Activated T-cell treated with anti-CD3 and anti-CD28 coated beads for 4 hours (primary cell): Measurements from ENCODE around the gene CCND2.

Source experiments
- DNase-seq: peaks from one replicate; pipeline ENCODE4 v3.0.0-alpha.2; 2020

Gene CCND2

GRCh38 chr12:4257442-4257841, 16.1 kb upstream of the CCND2 start:
- no peak for DNase-seq

DNA sequence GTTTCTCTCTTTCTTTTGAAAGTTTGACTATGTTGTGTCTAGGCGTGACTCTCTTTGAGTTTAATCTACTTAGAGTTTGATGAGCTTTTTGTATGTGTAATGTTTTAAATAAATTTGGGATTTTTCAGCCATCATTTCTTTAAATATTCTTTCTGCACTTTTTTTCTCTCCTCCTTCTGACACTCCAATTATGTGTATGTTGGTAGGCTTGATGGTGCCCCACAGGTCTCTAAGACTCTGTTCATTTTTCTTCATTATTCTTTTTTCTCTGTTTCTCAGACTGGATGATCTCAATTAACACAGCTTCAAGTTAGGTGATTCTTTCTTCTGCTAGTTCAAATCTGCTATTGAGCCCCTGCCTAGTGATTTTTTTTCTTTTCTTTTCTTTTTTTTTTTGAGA, 14.5 kb upstream of the CCND2 start:
- no peak for DNase-seq

DNA sequence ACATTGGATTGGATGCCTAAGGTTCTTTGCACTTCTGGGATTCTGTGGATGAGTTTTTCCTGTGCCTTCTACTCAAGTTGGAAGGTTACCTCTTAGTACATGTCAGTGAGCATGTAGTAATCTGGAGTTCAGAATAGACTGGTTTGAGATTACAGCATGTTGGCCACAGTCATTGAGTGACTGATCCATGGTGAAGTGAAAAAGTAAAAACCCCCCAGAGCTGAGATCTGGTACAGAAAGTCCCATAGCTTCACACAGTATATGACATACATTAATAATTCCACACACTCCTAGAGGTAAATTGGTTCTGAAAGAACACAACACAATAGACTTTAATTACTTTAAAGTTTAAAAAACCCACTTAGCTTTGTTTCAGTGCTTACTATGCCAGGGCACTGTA, 11.9 kb upstream of the CCND2 start:
- no peak for DNase-seq

GRCh38 chr12:4265280-4265679, 8.3 kb upstream of the CCND2 start:
- DNase-seq: no peak

GRCh38 chr12:4266990-4267389, 6.6 kb upstream of the CCND2 start:
- DNase-seq: no peak

GRCh38 chr12:4267704-4268328, 5.7 kb upstream of the CCND2 start:
- no peak for DNase-seq

GRCh38 chr12:4268329-4269181, 5.0 kb upstream of the CCND2 start:
- no peak for DNase-seq

- peak; percentile 97 for DNase-seq
Observed at GRCh38 chr12:4269279-4269991, 4.1 kb upstream of the CCND2 start.

- DNase-seq: no peak
Observed at GRCh38 chr12:4270016-4270830, 3.3 kb upstream of the CCND2 start.

GRCh38 chr12:4270831-4271716, 2.5 kb upstream of the CCND2 start:
- no peak for DNase-seq

DNA sequence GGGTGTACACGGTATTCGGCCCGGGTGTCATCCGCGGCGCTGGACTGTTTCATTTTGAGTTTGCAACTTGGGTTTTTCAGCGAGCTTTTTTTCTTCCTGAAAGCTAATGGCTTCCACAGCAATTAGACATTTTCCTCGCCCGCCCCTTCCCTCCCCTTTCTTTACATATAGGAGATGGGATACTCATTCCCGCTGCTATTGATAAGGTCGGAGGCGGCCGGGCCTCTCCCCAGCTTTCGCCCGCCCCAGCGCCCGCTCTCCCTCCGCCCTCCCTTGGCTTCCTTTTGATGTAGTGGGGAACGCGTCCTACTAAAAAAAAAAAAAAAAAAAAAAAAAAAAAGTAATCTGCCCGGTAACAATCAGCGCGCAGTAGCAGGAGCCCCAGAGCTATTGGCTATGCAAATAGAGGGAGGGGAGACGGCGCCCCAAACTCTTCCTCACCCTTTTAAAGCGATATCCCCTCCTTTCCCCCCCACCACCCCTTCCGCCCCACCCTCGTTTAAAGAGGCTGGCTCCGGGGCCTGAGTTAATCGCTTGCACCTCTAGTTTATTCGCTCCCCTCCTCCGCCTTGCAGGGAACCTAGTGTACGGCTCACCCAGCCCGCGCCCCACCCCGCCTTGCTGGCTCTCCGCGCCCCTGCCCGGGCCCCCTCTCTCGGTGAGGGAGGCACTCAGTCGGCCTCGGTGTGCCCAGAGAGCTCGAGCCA, 1.7 kb upstream of the CCND2 start:
- peak; percentile 84 for DNase-seq

GRCh38 chr12:4272424-4273272, 914 bp upstream of the CCND2 start:
- DNase-seq: peak; percentile 65

GRCh38 chr12:4273273-4273651, 300 bp upstream of the CCND2 start:
- DNase-seq: no peak

DNA sequence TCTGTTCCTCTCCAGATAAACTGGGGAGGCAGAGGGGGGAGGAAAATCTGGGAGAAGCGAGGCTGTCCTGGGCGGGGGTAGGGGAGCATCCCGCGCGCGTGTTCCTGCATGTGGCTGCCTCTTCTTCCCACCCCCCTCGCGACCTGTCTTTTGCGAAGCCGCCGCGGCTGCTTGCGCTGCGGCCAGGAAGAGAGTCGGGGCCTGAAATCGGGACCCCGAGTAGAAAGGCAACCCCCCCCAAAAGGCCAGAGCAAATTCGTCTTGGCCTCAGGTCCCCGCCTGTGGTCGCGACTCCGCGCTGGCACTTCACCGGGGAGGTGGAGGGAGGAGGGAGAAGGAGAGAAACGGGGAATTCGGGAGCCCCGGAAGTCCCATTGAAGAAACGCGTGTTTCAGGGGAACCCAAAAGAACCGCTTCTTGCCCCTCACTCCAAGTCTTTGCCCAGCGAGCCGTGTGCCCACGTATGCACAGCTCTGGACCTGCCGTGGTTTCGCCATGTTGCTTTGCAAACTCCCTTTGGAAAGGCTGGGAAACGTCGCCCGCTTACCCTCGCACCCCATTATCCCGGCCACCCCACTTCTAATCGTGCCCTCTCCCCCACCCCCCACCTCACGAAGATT, 944 bp downstream of the CCND2 start:
- no peak for DNase-seq

DNA sequence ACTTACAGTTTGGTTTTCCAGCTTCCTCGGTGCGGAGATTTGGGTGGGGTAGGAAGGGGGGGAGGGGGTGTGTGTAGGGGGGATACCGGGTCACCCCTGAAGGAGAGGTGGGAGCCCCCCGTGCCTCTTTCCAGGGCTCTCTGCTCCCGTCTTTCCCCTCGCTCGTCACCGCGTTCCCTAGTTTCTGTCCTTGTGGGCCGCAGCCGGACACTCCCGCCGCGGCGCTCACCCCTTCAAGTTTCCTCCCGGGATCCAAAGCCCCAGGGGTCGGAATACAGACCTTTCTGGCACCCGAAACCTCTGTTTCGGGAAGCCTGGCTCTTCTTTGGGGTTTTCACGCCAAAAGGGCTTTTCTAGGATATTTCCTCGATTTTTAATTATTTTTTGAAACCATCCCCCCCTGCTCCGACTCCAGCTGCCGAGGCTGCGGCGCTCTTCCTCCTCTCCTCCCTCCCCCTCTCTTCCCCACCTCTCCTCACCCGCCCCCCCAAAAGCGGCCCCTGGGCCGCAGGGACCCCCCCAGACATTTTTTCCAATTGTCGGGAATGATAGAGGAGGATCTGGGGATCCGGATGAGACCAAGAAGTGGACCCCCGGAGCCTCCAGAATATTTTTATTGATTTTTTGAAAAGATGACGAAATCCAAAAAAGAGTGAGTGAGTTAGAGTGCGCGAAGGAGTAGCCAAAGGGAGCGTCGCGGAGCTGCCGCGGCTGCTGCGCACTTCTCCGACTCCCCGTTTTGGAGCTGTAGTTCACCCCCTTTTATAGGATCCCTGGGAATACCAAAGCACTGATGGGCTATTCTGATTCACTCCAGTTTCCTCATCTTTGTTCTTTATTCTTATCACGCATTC, 1.7 kb downstream of the CCND2 start:
- DNase-seq: no peak

- no peak for DNase-seq
Observed at GRCh38 chr12:4275870-4276301, 2.3 kb downstream of the CCND2 start.

- DNase-seq: peak; percentile 82
Observed at GRCh38 chr12:4276524-4277204, 3.1 kb downstream of the CCND2 start.

DNA sequence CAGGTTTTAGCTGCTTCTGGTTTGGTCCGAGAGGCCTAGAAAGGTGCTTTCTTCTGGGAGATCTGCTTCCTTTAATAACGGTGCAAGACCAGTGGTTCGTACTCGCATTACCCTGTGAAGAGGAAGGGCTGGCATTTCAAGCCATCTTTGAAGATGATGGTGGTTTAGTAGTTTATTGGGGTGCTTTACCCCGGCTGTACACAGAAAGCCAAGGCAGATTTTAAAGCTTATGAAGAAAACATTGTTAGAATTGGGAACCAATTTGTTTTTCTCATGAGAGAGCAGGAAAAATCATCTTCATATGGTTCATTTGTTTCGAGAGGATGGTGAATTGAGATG, 3.6 kb downstream of the CCND2 start:
- DNase-seq: no peak
